Lung (tissue), 12 donors: Measurements from ENCODE around the gene CELF1. TPM values are rescaled to one million over a fixed set of nuclear protein-coding genes. Genes with fewer than 3 reads are reported as not detected.
A peak's percentile ranks its signal among the peaks of the same experiment; 100 is the strongest.

ENCODE experiments used
- ATAC-seq: fragments of 200-7000 bp; cut with Tn5 transposase; one replicate; pipeline ENCODE4 v1.9.1; 2020; ENCODE audit warnings: moderate number of reproducible peaks; ENCODE audit not compliant: insufficient read depth, low FRiP score
- DNase-seq, 3 donors: peaks; one replicate each; pipeline ENCODE4 v3.0.0-alpha.2; 2013 to 2017
- H3K27ac ChIP-seq, 2 donors: one replicate each; pipeline ENCODE4 v1.5.1; 2013; ENCODE audit warnings: mild to moderate bottlenecking in 2 of 2, moderate library complexity in 2 of 2, control low read depth in 1 of 2, inconsistent platforms in 1 of 2, low read depth in 1 of 2, low read length in 1 of 2
- H3K27me3 ChIP-seq, 3 donors: one replicate each; pipeline ENCODE4 v1.5.1; 2013; ENCODE audit warnings: low read length in 2 of 3; ENCODE audit not compliant: control insufficient read depth in 3 of 3, insufficient read depth in 3 of 3
- H3K36me3 ChIP-seq, 4 donors: one replicate each; pipeline ENCODE4 v1.5.1; 2013; ENCODE audit warnings: low read length in 4 of 4, mild to moderate bottlenecking in 1 of 4, moderate library complexity in 1 of 4; ENCODE audit not compliant: control insufficient read depth in 4 of 4, insufficient read depth in 4 of 4
- H3K4me1 ChIP-seq, 5 donors: one replicate each; pipeline ENCODE4 v1.5.1; 2013; ENCODE audit warnings: low read length in 5 of 5, mild to moderate bottlenecking in 2 of 5, moderate library complexity in 1 of 5; ENCODE audit not compliant: control insufficient read depth in 5 of 5, insufficient read depth in 5 of 5
- H3K4me3 ChIP-seq: one replicate; pipeline ENCODE4 v1.5.1; 2013; ENCODE audit warnings: mild to moderate bottlenecking, control low read depth, moderate library complexity
- H3K9ac ChIP-seq, 2 donors: one replicate each; pipeline ENCODE4 v1.5.1; 2013; ENCODE audit warnings: low read length in 2 of 2, control low read depth in 1 of 2; ENCODE audit not compliant: insufficient read depth in 1 of 2
- H3K9me3 ChIP-seq, 4 donors: one replicate each; pipeline ENCODE4 v1.5.1; 2013; ENCODE audit warnings: low read length in 3 of 4, mild to moderate bottlenecking in 1 of 4, moderate library complexity in 1 of 4; ENCODE audit not compliant: control insufficient read depth in 4 of 4, insufficient read depth in 3 of 4
- WGBS, 2 donors: extraction: QIAGEN DNeasy Blood & Tissue Kit; methylation state at CpG; one replicate each; pipeline ENCODE4 v1.1.7; 2013; 5-methylcytosine and 5-hydroxymethylcytosine counted together
- polyA plus RNA-seq, 2 donors: library from polyadenylated mRNA; stranded (reverse); fragments of 200-250 nt; gene quantifications; one replicate each; pipeline ENCODE4 v1.2.1, GENCODE V29; 2013
- total RNA-seq, 2 donors: library from RNA; depleted of rRNA in 1 of 2; stranded (reverse); fragments of >200 nt in 1 of 2; gene quantifications; one replicate each; pipeline ENCODE4 v1.2.1, GENCODE V29; 2014 to 2021
- TF ChIP-seq, protein P1 (sequence below): IDR thresholded peaks from 2 replicates; pipeline ENCODE4 v1.5.1; 2012; ENCODE audit warnings: mild to moderate bottlenecking; ENCODE audit errors: control extremely low read depth, extremely low read depth
- donor health status: control.
- donor health status: control.
- donor health status: Bipolar disorder and iron deficiency.
- donor health status: healthy.
- donor health status: DM: yes; HTN: yes; CAD: no.

CELF1 gene
- total and polyA plus RNA-seq, 4 donors: 32.2 to 184 (median 63.8) TPM

DNA sequence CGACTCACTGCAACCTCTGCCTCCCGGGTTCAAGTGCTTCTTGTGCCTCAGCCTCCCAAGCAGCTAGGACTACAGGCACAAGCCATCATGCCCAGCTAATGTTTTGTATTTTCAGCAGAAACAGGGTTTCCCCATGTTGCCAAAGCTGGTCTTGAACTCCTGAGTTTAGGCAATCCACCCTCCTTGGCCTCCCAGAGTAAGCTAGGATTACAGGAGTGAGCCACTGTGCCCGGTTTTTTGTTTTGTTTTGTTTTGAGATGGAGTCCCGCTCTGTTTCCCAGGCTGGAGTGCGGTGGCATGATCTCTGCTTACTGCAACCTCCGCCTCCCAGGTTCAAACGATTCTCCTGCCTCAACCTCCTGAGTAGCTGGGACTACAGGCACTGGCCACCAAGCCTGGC, 41.0 kb downstream of the CELF1 start:
- Histone ChIP-seq H3K9ac (no peak overlapping the region), H3K27me3 (no peaks in the 10 kb centered on the region)
- TF ChIP-seq, protein P1, sequence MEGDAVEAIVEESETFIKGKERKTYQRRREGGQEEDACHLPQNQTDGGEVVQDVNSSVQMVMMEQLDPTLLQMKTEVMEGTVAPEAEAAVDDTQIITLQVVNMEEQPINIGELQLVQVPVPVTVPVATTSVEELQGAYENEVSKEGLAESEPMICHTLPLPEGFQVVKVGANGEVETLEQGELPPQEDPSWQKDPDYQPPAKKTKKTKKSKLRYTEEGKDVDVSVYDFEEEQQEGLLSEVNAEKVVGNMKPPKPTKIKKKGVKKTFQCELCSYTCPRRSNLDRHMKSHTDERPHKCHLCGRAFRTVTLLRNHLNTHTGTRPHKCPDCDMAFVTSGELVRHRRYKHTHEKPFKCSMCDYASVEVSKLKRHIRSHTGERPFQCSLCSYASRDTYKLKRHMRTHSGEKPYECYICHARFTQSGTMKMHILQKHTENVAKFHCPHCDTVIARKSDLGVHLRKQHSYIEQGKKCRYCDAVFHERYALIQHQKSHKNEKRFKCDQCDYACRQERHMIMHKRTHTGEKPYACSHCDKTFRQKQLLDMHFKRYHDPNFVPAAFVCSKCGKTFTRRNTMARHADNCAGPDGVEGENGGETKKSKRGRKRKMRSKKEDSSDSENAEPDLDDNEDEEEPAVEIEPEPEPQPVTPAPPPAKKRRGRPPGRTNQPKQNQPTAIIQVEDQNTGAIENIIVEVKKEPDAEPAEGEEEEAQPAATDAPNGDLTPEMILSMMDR: no peak

DNA sequence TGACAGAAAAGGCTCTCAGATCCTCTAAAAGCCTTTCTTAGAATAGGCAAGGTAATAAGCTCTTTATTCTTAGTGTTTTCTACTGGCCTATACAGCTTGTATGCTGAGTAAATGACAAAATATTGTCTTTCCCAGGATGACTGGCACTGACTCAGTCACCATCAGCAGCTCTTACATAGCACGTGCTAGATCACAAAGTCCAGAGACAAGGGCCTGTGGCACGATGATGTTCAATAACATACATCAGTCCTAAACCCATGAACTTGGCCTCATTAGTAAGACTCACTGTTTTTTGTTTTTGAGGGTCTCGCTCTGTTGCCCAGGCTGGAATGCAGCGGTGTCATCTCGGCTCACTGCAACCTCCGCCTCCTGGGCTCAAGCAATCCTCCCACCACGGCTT, 42.7 kb downstream of the CELF1 start:
- Histone ChIP-seq H3K9me3 (no peaks in the 10 kb centered on the region), H3K27ac (no peak overlapping the region), H3K4me3 (no peak overlapping the region), H3K27me3 (no peaks in the 10 kb centered on the region), H3K4me1 (peaks cover 0 to 29% (median 20%) of the 10 kb centered on the region in 5 donors), H3K9ac (no peak overlapping the region), H3K36me3 (peaks cover 0 to 1% (median 0%) of the 10 kb centered on the region in 4 donors)
- DNase-seq (no peak), ATAC-seq (no peak)
- TF ChIP-seq, protein P1: no peak
- WGBS, 2 donors: 94 to 97% methylated on average over 7 of the region's 7 CpGs

More for the DNA sequence above, 41.0 kb downstream of the CELF1 start:
- 79 to 90% methylated on average over 7 of the region's 7 CpGs for WGBS, 2 donors
- Histone ChIP-seq H3K4me1 (peaks cover 0 to 36% (median 22%) of the 10 kb centered on the region in 5 donors), H3K36me3 (no peaks in the 10 kb centered on the region), H3K4me3 (no peak overlapping the region), H3K9me3 (no peaks in the 10 kb centered on the region), H3K27ac (peak overlapping the region in 1 of 2 donors; percentile 26)
- ATAC-seq (no peak), DNase-seq (no peak)

DNA sequence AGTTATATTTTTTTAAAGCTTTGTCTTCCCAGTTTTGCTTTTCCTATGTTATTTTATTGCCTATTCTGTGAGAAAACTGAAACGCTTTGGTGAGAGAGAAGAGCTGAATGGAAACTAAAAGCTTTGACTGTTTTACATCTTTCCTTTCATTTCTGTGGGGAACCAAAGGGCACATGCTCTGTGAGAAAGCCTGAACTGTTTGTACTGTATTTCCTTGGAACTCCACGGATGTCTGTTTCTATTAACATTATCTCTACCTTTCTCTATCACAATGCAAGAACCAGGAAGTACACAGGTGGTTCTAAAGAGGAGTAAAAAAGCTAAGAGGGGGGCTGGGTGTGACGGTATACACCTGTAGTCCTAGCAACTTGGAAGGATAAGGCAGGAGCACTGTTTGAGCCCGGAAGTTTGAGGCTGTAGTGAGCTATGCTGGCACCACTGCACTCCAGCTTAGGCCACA, 43.8 kb downstream of the CELF1 start:
- Histone ChIP-seq H3K9me3 (no peaks in the 10 kb centered on the region), H3K27ac (peak overlapping the region in 1 of 2 donors; percentile 84), H3K9ac (no peak overlapping the region), H3K4me3 (no peak overlapping the region), H3K27me3 (no peaks in the 10 kb centered on the region), H3K4me1 (peaks cover 0 to 26% (median 16%) of the 10 kb centered on the region in 5 donors), H3K36me3 (peaks cover 0 to 3% (median 0%) of the 10 kb centered on the region in 4 donors)
- WGBS, 2 donors: 58 to 69% methylated on average over 4 of the region's 4 CpGs
- TF ChIP-seq, protein P1: no peak
- no peak for ATAC-seq
- DNase-seq: no peak
